Cardiac muscle cell (in vitro differentiated cells and primary cell): Measurements from ENCODE around the gene HHATL. TPM values are rescaled to one million over a fixed set of nuclear protein-coding genes. Genes with fewer than 3 reads are reported as not detected.

Experiments
- DNase-seq, 2 donors: peaks; one replicate each; pipeline versions ENCODE4 v3.0.0 to v3.0.0-alpha.2; 2010 to 2017; ENCODE audit warnings: low read depth in 1 of 2, low spot score in 1 of 2
- H3K27ac ChIP-seq: fragments of 200-600 bp; sonication (generic); 2 replicates; pipeline ENCODE4 v1.5.1; 2016
- H3K27me3 ChIP-seq: fragments of 200-600 bp; sonication (generic); 2 replicates; pipeline ENCODE4 v1.6.0; 2016; ENCODE audit warnings: control low read depth
- H3K36me3 ChIP-seq: fragments of 200-600 bp; sonication (generic); 2 replicates; pipeline ENCODE4 v1.5.1; 2016; ENCODE audit warnings: control low read depth
- H3K4me1 ChIP-seq: fragments of 200-600 bp; sonication (generic); 2 replicates; pipeline ENCODE4 v1.8.1; 2017; ENCODE audit warnings: low read depth, mild to moderate bottlenecking, mixed run types
- H3K4me3 ChIP-seq: fragments of 200-600 bp; sonication (generic); 2 replicates; pipeline ENCODE4 v1.5.1; 2016; ENCODE audit warnings: mild to moderate bottlenecking
- H3K9me3 ChIP-seq: fragments of 200-600 bp; sonication (generic); 2 replicates; pipeline ENCODE4 v1.5.1; 2017; ENCODE audit warnings: low read depth, mild to moderate bottlenecking, control low read depth
- polyA plus RNA-seq: library from polyadenylated mRNA; unstranded; fragments of >200 nt; fragmentation: Nextera tagmentation; extraction: Ambion mirVana; gene quantifications from 2 replicates; pipeline ENCODE4 v1.2.1, GENCODE V29; 2016
- total RNA-seq: library from RNA; depleted of rRNA; stranded (reverse); fragments of >200 nt; gene quantifications from 2 replicates; pipeline ENCODE4 v1.2.3, GENCODE V29; 2016
- TF ChIP-seq, protein P1 (sequence below): IDR thresholded peaks from 2 replicates; pipeline ENCODE4 v1.5.1; 2012; ENCODE audit warnings: low read depth, mild to moderate bottlenecking, low read length

The HHATL gene
- total and polyA plus RNA-seq, 2 experiments from 2014 or later = 7.8 to 8.1 TPM

DNA sequence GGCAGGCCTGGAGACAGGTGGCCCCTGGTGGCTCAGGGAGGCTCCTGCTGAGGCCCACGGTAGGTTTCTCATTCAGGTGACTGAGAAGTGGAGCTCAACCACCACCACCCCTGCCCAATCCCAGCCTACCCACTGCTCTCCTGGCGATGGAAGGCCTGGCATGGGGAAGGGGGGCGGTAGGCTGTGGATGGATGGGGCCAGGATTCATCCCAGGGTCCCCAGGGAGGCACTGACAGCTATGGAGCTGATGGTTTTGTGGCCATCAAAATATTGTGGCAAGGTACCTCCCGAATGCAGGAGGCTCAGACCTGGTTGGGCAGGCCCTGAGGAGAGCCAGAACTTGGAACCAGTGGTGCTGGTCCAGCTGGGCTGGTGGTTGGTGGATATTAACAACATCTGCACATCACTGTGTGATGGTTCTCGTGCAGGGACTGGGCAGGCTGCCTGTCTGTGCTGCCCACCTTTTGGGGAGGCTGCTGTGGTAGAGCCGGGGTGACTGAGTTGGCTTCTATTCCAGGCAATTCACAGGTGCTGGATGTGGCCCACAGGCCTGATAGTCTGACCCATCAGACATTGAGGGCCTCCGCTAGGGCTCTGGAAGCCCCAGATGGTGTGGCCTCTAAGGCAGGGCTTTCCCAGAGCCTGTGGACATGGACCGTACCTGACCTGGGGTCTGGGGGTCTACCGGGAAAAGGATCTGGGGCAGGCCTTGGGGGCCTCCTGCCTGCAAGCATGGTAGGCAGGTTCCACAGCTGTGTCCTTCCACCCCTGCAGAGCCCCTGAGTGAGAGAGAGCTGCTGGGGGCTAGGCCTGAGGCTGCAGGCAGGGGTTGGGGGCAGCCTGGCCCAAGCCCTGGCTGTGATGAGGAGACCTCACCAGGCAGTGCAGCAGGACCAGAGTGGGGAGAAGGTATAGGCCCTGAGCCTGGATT is 45.7 kb downstream of the HHATL start:
- TF ChIP-seq, protein P1, sequence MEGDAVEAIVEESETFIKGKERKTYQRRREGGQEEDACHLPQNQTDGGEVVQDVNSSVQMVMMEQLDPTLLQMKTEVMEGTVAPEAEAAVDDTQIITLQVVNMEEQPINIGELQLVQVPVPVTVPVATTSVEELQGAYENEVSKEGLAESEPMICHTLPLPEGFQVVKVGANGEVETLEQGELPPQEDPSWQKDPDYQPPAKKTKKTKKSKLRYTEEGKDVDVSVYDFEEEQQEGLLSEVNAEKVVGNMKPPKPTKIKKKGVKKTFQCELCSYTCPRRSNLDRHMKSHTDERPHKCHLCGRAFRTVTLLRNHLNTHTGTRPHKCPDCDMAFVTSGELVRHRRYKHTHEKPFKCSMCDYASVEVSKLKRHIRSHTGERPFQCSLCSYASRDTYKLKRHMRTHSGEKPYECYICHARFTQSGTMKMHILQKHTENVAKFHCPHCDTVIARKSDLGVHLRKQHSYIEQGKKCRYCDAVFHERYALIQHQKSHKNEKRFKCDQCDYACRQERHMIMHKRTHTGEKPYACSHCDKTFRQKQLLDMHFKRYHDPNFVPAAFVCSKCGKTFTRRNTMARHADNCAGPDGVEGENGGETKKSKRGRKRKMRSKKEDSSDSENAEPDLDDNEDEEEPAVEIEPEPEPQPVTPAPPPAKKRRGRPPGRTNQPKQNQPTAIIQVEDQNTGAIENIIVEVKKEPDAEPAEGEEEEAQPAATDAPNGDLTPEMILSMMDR = no peak
- H3K27ac ChIP-seq = peak overlapping the region; percentile 17
- DNase-seq = no peak
- H3K4me1 ChIP-seq = peaks cover 10% of the 10 kb centered on the region
- H3K9me3 ChIP-seq = no peaks in the 10 kb centered on the region
- no peaks in the 10 kb centered on the region for H3K27me3 ChIP-seq
- H3K4me3 ChIP-seq = no peak overlapping the region
- H3K36me3 ChIP-seq = peaks cover 4% of the 10 kb centered on the region

DNA sequence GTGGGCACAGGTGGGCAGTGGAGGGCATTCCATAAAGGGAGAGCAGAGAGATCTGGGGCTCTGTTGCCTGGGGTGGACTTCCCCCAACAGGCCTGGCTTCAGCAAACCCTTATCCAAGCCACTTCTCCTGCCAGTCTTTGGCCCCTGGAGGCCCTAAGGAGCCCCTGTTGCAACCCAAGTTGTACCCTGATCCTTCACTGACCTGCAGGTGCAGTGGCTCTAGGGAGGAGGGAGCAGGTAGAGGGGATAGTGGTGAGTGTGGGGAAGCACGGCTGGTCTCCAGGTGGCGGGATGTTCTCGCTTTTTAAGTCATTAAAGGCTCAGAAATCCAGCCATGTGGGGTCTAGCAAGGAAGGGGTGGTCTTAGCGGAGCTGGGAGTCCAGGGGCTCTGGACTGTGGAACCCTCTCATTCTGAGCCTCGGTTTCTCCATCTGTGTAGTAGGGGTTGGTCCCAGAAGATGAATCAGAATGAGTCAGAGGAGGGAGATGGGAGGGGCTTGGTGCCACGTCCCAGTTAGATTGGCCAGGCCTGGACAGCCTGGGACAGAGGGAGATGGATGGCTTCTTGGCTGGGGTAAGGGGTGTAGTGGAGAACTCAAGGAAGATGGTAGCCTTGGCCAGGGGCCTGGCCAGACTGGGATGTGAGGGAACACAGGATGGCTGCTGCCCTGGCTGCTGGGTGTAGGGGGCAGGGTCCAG is 46.5 kb downstream of the HHATL start:
- H3K27me3 ChIP-seq = no peaks in the 10 kb centered on the region
- no peaks in the 10 kb centered on the region for H3K9me3 ChIP-seq
- H3K36me3 ChIP-seq = peaks cover 4% of the 10 kb centered on the region
- DNase-seq = peak in 1 of 2 donors; percentile 40
- TF ChIP-seq, protein P1 = no peak
- H3K27ac ChIP-seq = no peak overlapping the region
- peaks cover 10% of the 10 kb centered on the region for H3K4me1 ChIP-seq
- H3K4me3 ChIP-seq = no peak overlapping the region

DNA sequence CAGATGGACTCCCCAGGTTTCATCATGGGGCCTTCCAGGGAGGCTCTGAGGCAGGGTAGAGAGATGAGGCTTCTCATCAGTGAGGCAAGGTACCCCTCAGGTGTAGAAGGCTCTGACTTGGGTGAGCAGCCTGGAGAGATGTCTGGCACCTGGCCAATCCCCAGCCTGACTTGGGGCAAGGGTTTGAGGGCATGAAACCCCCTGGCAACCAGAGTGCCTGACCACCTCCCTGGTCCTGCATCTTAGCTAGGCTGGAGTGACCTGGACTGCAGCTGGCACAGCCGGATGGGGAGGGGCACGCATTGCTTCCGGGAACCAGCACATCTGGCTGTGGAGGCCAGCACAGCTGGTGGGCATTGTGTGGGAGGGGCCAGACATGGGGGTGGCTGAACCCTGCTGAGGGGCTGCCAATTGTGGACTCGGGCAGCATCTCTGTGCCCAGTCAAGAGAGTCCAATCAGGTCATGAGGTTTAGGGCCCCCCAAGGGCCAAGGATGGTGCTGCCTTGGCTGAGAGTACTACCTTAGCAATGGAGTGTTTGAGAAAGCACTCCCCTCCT is 47.2 kb downstream of the HHATL start:
- H3K27me3 ChIP-seq = no peaks in the 10 kb centered on the region
- H3K4me3 ChIP-seq = no peak overlapping the region
- H3K4me1 ChIP-seq = peaks cover 10% of the 10 kb centered on the region
- TF ChIP-seq, protein P1 = no peak
- H3K36me3 ChIP-seq = peaks cover 4% of the 10 kb centered on the region
- no peak for DNase-seq
- H3K27ac ChIP-seq = no peak overlapping the region
- H3K9me3 ChIP-seq = no peaks in the 10 kb centered on the region

DNA sequence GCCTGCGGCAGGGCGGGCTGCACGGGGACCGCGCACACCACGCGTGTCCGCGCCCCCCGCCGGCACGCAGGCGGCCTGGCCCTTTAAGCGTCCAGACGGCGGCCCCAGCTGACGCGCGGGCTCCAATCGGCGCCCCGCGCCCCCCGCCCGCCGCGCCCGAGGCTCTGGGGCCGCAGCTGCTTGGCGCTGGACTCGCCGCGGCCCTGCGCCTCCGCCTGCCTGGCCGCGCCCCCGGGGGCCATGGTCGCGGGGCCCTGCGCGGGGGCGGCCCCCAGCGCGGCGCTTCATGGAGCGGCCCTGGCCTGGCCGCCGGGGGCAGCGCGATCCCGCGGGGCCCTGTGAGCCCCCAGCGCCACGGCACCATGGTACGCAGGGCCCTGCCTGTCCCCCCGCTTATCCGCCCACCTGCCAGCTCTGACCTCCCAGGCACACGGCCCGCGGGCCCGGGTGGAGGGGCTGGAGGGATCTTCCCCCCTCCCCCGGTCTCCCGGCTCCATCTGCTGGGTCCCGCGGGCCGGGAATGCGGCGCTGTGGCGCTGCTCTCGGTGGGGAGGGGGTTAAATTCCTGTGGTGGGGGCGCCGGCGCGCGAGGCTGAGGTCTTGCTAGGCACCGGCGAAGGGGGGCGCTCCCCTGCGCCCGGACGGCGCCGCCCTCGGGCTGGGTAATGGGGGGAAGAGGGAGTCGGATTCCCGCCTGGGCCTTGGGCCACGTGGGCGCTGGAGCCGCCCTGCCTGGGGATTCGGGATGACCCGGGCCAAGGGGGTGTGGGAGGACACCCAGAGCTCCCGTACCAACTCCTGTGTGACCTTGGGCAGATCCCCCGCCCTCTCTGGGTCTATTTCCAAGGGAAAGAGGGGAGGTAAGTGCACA is 48.0 kb downstream of the HHATL start:
- no peaks in the 10 kb centered on the region for H3K27me3 ChIP-seq
- peak overlapping the region; percentile 81 for H3K27ac ChIP-seq
- TF ChIP-seq, protein P1 = no peak
- H3K9me3 ChIP-seq = no peaks in the 10 kb centered on the region
- peaks cover 4% of the 10 kb centered on the region for H3K36me3 ChIP-seq
- peak overlapping the region; percentile 97 for H3K4me3 ChIP-seq
- H3K4me1 ChIP-seq = peaks cover 10% of the 10 kb centered on the region
- DNase-seq = peak; percentile 63 to 82
